Caco-2 (cell line): ENCODE results near the gene ZNF710. TPM values are rescaled to one million over a fixed set of nuclear protein-coding genes. Genes with fewer than 3 reads are reported as not detected.

Experiments
- BruUV-seq: library from RNA; stranded (reverse); fragments of 400-500 nt; replicated peaks from 2 replicates; lab custom pipeline; 2021; lab: Mats Ljungman, UMichigan
- CTCF ChIA-PET: fragments of 300-600 bp; sonication (Branson Sonifier 250); formaldehyde crosslinking; loops from one replicate; lab custom pipeline; 2022; ENCODE audit warnings: antibody characterized with exemption; lab: Charles Lee
- POLR2A ChIA-PET: fragments of 300-600 bp; sonication (Branson Sonifier 250); formaldehyde crosslinking; loops from one replicate; lab custom pipeline; 2022; ENCODE audit warnings: antibody characterized with exemption; lab: Charles Lee
- DNase-seq, 2 experiments: peaks; one replicate each; pipeline versions ENCODE4 v3.0.0 to v3.0.0-alpha.2; 2020 to 2022
- H3K27me3 ChIP-seq: replicated peaks from 2 replicates; pipeline ENCODE4 v1.6.0; 2011; ENCODE audit warnings: low read length; ENCODE audit not compliant: control insufficient read depth, insufficient read depth
- H3K36me3 ChIP-seq: 2 replicates; pipeline ENCODE4 v1.5.1; 2011; ENCODE audit warnings: low read length; ENCODE audit not compliant: control insufficient read depth, insufficient read depth
- H3K4me1 ChIP-seq: fragments of 250-450 bp; sonication (Bioruptor Pico); 2 replicates; pipeline ENCODE4 v1.5.1; 2020; ENCODE audit warnings: mild to moderate bottlenecking
- H3K4me3 ChIP-seq: 2 replicates; pipeline ENCODE4 v1.5.1; 2011; ENCODE audit warnings: low read depth, mild to moderate bottlenecking, control low read depth, low read length
- H3K9me3 ChIP-seq: fragments of 250-450 bp; sonication (Bioruptor Pico); 2 replicates; pipeline ENCODE4 v1.5.1; 2020; ENCODE audit warnings: mild to moderate bottlenecking, moderate library complexity
- H3K27ac Mint-ChIP-seq: one replicate; pipeline ENCODE4 v1.8.0; 2022; ENCODE audit warnings: mixed read lengths; ENCODE audit not compliant: unreplicated experiment
- H3K27me3 Mint-ChIP-seq: one replicate; pipeline ENCODE4 v1.8.0; 2022; ENCODE audit warnings: mixed read lengths; ENCODE audit not compliant: insufficient read depth, unreplicated experiment
- H3K36me3 Mint-ChIP-seq: one replicate; pipeline ENCODE4 v1.8.0; 2022; ENCODE audit warnings: mild to moderate bottlenecking, mixed read lengths; ENCODE audit not compliant: insufficient read depth, unreplicated experiment
- H3K4me1 Mint-ChIP-seq: one replicate; pipeline ENCODE4 v1.8.0; 2022; ENCODE audit warnings: low read depth, mixed read lengths; ENCODE audit not compliant: unreplicated experiment
- H3K4me3 Mint-ChIP-seq: one replicate; pipeline ENCODE4 v1.8.0; 2022; ENCODE audit warnings: mild to moderate bottlenecking, moderate library complexity, mixed read lengths; ENCODE audit not compliant: unreplicated experiment
- H3K9me3 Mint-ChIP-seq: one replicate; pipeline ENCODE4 v1.8.0; 2022; ENCODE audit warnings: mixed read lengths; ENCODE audit not compliant: unreplicated experiment
- intact Hi-C: fragments of 100-400 bp; cut with micrococcal nuclease; formaldehyde crosslinking; loops from one replicate; pipeline ENCODE4 v1.10.0; 2022; ENCODE audit not compliant: unreplicated experiment
- total RNA-seq: library from RNA; stranded (reverse); gene quantifications from 2 replicates; pipeline ENCODE4 v1.2.3, GENCODE V29; 2022
- TF ChIP-seq, protein P1 (sequence below), 2 experiments: fragments of 200-600 bp in 1 of 2; IDR thresholded peaks; 1 replicate in 1 of 2; 2 replicates in 1 of 2; pipeline versions ENCODE4 v1.5.1 to v1.8.0; 2011 to 2022; ENCODE audit warnings: antibody characterized with exemption in 1 of 2, control low read depth in 1 of 2, inconsistent platforms in 1 of 2, low read depth in 1 of 2, low read length in 1 of 2, mild to moderate bottlenecking in 1 of 2, moderate library complexity in 1 of 2; ENCODE audit not compliant: insufficient read depth in 1 of 2, severe bottlenecking in 1 of 2, unreplicated experiment in 1 of 2

ZNF710 gene
- total RNA-seq, 1 experiment from 2014 or later, result 21.4 TPM

DNA sequence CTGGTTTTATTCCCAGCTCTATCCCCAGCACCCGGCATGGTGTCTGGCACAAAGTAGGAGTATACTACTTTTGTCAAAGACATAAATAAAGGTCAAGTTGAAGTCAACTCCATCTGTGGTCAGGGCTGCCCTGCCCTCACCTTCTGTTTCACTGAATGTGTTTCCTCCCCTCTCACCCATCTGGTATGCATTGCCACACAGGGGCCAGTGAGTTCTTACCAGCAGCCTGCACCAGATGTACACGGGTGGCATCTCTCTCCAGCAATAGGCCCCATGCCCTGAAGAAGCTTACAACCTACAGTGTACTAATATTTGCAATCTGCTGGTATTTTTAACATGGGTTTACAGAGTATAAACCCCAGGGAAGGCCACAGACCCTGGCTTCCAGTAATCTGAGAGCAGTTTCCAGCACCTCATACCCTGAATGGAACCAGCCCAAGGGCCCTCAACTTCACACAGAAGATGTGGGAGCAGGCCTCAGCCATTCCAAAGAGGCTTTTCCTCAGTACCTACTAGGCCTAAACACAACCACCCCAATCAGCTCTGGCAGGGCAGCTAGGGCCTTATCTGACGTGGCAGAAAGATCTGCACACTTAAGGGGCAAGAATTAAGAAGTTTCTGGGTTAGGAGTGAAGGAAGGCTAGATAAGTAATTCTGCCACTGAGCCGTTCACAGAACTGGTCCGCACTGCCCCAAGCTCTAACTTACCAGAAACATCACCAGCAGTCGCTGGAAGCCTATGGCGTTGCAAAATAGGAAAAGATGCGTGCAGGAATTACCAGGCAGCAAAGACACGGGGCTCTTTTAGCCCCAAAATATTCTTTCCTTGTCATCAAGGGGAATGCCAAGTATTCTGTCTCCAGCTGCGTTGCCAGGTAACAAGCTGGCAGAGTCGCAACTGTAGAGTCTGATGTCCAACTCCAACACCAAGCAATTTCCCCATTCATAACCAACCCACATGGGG lies 99.0 kb downstream of the ZNF710 start:
- no peaks in the 10 kb centered on the region for H3K27me3 Mint-ChIP-seq
- peaks cover 9% of the 10 kb centered on the region; the same call in 1 of the 2 replicates for H3K4me1 ChIP-seq
- no peaks in the 10 kb centered on the region for H3K9me3 ChIP-seq
- POLR2A ChIA-PET, result no interaction called here
- no peaks in the 10 kb centered on the region for H3K36me3 Mint-ChIP-seq
- BruUV-seq, result TSS peak; percentile 43
- peaks cover 19% of the 10 kb centered on the region for H3K4me1 Mint-ChIP-seq
- no peaks in the 10 kb centered on the region for H3K27me3 ChIP-seq
- peak overlapping the region; percentile 76 for H3K4me3 Mint-ChIP-seq
- CTCF ChIA-PET, result no interaction called here
- no peak overlapping the region for H3K4me3 ChIP-seq
- no peaks in the 10 kb centered on the region for H3K36me3 ChIP-seq
- no peak overlapping the region for H3K27ac Mint-ChIP-seq
- DNase-seq, result no peak
- H3K9me3 Mint-ChIP-seq, result no peaks in the 10 kb centered on the region
- TF ChIP-seq, protein P1, sequence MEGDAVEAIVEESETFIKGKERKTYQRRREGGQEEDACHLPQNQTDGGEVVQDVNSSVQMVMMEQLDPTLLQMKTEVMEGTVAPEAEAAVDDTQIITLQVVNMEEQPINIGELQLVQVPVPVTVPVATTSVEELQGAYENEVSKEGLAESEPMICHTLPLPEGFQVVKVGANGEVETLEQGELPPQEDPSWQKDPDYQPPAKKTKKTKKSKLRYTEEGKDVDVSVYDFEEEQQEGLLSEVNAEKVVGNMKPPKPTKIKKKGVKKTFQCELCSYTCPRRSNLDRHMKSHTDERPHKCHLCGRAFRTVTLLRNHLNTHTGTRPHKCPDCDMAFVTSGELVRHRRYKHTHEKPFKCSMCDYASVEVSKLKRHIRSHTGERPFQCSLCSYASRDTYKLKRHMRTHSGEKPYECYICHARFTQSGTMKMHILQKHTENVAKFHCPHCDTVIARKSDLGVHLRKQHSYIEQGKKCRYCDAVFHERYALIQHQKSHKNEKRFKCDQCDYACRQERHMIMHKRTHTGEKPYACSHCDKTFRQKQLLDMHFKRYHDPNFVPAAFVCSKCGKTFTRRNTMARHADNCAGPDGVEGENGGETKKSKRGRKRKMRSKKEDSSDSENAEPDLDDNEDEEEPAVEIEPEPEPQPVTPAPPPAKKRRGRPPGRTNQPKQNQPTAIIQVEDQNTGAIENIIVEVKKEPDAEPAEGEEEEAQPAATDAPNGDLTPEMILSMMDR (IDR thresholded peaks at IDR 0.05; ENCODE audit: insufficient read depth in 1 of 2, low read depth in 1 of 2, low read length in 1 of 2, severe bottlenecking in 1 of 2, unreplicated experiment in 1 of 2), result no peak
- intact Hi-C loops, result no loop called here

DNA sequence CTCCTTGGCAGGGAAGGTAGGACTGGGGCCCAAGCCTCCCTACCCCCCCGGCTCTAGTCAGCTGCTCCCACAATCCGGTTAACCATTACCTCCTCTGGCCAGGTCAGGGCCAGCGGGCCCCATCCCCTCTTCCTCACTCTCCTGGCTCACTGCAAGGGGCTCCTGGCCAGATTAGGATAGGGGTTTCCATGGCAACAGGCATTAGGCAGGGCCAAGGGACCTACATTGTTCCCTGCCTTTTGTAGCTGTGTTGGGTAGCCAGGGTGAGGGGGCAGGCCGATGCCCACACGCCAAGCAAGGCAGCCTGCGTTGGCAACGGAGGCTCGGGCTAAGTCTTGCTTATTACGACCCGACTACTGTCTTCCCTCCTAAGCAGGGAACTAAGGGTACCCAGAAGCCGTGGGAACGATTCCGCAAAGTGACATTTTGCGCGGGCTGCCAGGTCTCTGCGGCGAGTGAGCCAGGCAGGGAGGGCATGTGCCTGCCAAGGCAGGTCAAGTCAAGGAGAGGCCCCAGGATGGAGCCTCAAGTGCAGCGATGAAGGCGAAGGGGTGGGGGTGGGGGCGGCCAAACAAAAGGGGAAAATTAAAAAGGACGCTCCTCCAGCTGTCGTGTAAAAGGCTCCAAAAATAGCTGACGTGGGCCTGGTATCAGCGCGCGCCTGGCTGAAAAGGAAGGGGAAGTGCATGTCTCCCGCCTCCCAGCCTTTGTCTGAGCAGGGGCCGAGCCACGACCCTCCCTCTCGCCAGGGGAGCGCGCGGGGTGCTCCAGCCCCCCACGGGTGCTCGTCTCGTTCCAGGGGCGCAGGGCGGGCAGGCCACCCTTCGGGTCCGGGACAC lies 100.2 kb downstream of the ZNF710 start:
- Histone ChIP-seq H3K9me3 (no peaks in the 10 kb centered on the region), H3K27me3 (no peaks in the 10 kb centered on the region), H3K4me1 (peaks cover 9% of the 10 kb centered on the region; the same call in 1 of the 2 replicates), H3K4me3 (peak overlapping the region; percentile 68), H3K36me3 (no peaks in the 10 kb centered on the region)
- Mint-ChIP-seq H3K9me3 (no peaks in the 10 kb centered on the region), H3K4me3 (peak overlapping the region; percentile 76), H3K4me1 (peaks cover 15% of the 10 kb centered on the region), H3K27ac (no peak overlapping the region), H3K36me3 (no peaks in the 10 kb centered on the region), H3K27me3 (no peaks in the 10 kb centered on the region)
- DNase-seq, result no peak
- no TSS peak for BruUV-seq
- POLR2A ChIA-PET, result no interaction called here
- CTCF ChIA-PET, result no interaction called here
- intact Hi-C loops, result no loop called here
- TF ChIP-seq, protein P1 (IDR thresholded peaks at IDR 0.05; ENCODE audit: insufficient read depth in 1 of 2, low read depth in 1 of 2, low read length in 1 of 2, severe bottlenecking in 1 of 2, unreplicated experiment in 1 of 2), result no peak
